ENCODE measurements around the gene DIS3L2.
"Not testable (repeated sequence)": the region's sequence is repeated elsewhere in the genome, so short reads cannot be mapped to it uniquely, and the experiment has no call there.

Gene DIS3L2

GRCh38 chr2:232116852-232117251 lies 155.3 kb downstream of the DIS3L2 start:
- no peak for DNase-seq (ENCODE audit: low read depth, low spot score)

GRCh38 chr2:232117413-232117812 lies 155.9 kb downstream of the DIS3L2 start:
- peak; percentile 64 for DNase-seq (ENCODE audit: low read depth, low spot score)

- no peak for DNase-seq (ENCODE audit: low read depth, low spot score)
These were observed 159.4 kb downstream of the DIS3L2 start for GRCh38 chr2:232120911-232121310.

GRCh38 chr2:232124309-232124708 lies 162.8 kb downstream of the DIS3L2 start:
- DNase-seq (ENCODE audit: low read depth, low spot score), result no peak

GRCh38 chr2:232126301-232127099 lies 165.0 kb downstream of the DIS3L2 start:
- no peak for DNase-seq (ENCODE audit: low read depth, low spot score)

- no peak for DNase-seq (ENCODE audit: low read depth, low spot score)
These were observed 168.0 kb downstream of the DIS3L2 start for GRCh38 chr2:232129483-232129882.

- DNase-seq (ENCODE audit: low read depth, low spot score), result no peak
These were observed 170.7 kb downstream of the DIS3L2 start for GRCh38 chr2:232132181-232132580.

GRCh38 chr2:232133078-232133477 lies 171.6 kb downstream of the DIS3L2 start:
- no peak for DNase-seq (ENCODE audit: low read depth, low spot score)

GRCh38 chr2:232134939-232135338 lies 173.4 kb downstream of the DIS3L2 start:
- DNase-seq (ENCODE audit: low read depth, low spot score), result no peak

GRCh38 chr2:232137356-232138147 lies 176.0 kb downstream of the DIS3L2 start:
- no peak for DNase-seq (ENCODE audit: low read depth, low spot score)

GRCh38 chr2:232138441-232138840 lies 176.9 kb downstream of the DIS3L2 start:
- no peak for DNase-seq (ENCODE audit: low read depth, low spot score)

- DNase-seq (ENCODE audit: low read depth, low spot score), result no peak
These were observed 177.7 kb downstream of the DIS3L2 start for GRCh38 chr2:232139171-232139594.

GRCh38 chr2:232139786-232140562 lies 178.5 kb downstream of the DIS3L2 start:
- no peak for DNase-seq (ENCODE audit: low read depth, low spot score)

GRCh38 chr2:232141591-232141990 lies 180.1 kb downstream of the DIS3L2 start:
- no peak for DNase-seq (ENCODE audit: low read depth, low spot score)

- peak; percentile 59 for DNase-seq (ENCODE audit: low read depth, low spot score)
These were observed 180.5 kb downstream of the DIS3L2 start for GRCh38 chr2:232142049-232142448.

GRCh38 chr2:232142502-232142901 lies 181.0 kb downstream of the DIS3L2 start:
- DNase-seq (ENCODE audit: low read depth, low spot score), result no peak

GRCh38 chr2:232146294-232146693 lies 184.8 kb downstream of the DIS3L2 start:
- DNase-seq (ENCODE audit: low read depth, low spot score), result no peak

GRCh38 chr2:232147440-232148077 lies 186.0 kb downstream of the DIS3L2 start:
- DNase-seq (ENCODE audit: low read depth, low spot score), result no peak

GRCh38 chr2:232162187-232162586 lies 200.7 kb downstream of the DIS3L2 start:
- DNase-seq (ENCODE audit: low read depth, low spot score), result no peak

- DNase-seq (ENCODE audit: low read depth, low spot score), result no peak
These were observed 208.9 kb downstream of the DIS3L2 start for GRCh38 chr2:232170396-232170795.

- DNase-seq (ENCODE audit: low read depth, low spot score), result no peak
These were observed 213.1 kb downstream of the DIS3L2 start for GRCh38 chr2:232174662-232175061.

- not testable (repeated sequence) for DNase-seq (ENCODE audit: low read depth, low spot score)
These were observed 215.1 kb downstream of the DIS3L2 start for GRCh38 chr2:232176587-232176986.

Data from ELF-1 (cell line).